A673 (cell line): Measurements from ENCODE around the gene SKAP1.

Experiments
- EZH2 ChIP-seq: fragments of 200-600 bp; sonication (generic); IDR thresholded peaks from 2 replicates; pipeline ENCODE4 v1.6.1; 2017; ENCODE audit warnings: borderline replicate concordance, low read depth, mild to moderate bottlenecking, mixed read lengths, antibody characterized with exemption, low read length; ENCODE audit not compliant: poor library complexity, severe bottlenecking
- TF ChIP-seq, protein P1 (sequence below): fragments of 300-800, 200-600 bp; sonication (generic); conservative IDR thresholded peaks from 2 replicates; pipeline ENCODE4 v1.5.1; 2017; ENCODE audit warnings: low read depth, mild to moderate bottlenecking, antibody characterized with exemption, low read length, moderate library complexity, mixed read lengths

DNA sequence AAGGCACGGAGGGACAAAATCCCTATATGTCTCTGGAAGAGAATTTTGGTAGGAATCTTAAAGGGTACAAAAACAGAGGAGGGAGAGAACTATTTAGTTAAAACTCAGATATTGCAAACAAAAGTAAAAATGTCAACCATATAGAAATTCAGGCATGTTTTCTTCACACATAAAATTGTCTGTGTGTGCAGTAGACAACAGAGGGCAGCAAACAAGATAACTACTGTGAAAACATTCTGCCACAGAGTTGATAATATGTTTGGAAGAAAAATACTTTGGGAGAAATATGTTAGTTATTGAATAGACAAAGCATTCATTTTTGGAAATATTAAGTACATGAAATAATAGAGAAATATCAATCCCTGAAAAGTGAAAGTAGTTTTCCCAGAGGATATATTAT, 266.2 kb downstream of the SKAP1 start:
- TF ChIP-seq, protein P1, sequence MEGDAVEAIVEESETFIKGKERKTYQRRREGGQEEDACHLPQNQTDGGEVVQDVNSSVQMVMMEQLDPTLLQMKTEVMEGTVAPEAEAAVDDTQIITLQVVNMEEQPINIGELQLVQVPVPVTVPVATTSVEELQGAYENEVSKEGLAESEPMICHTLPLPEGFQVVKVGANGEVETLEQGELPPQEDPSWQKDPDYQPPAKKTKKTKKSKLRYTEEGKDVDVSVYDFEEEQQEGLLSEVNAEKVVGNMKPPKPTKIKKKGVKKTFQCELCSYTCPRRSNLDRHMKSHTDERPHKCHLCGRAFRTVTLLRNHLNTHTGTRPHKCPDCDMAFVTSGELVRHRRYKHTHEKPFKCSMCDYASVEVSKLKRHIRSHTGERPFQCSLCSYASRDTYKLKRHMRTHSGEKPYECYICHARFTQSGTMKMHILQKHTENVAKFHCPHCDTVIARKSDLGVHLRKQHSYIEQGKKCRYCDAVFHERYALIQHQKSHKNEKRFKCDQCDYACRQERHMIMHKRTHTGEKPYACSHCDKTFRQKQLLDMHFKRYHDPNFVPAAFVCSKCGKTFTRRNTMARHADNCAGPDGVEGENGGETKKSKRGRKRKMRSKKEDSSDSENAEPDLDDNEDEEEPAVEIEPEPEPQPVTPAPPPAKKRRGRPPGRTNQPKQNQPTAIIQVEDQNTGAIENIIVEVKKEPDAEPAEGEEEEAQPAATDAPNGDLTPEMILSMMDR, result no peak; the same call in 1 of the 2 replicates
- no peak for TF ChIP-seq EZH2
